AG10803 (cell line): ENCODE data around the gene ELOVL7.
"Not testable (repeated sequence)": the region's sequence is repeated elsewhere in the genome, so short reads cannot be mapped to it uniquely, and the experiment has no call there.

Source experiments
- DNase-seq: peaks from one replicate; pipeline ENCODE4 v3.0.0; 2010; ENCODE audit warnings: low read depth
- H3K4me3 ChIP-seq: 2 replicates; pipeline ENCODE4 v1.5.1; 2011; ENCODE audit warnings: mild to moderate bottlenecking, low read length, control low read depth
- CTCF ChIP-seq: conservative IDR thresholded peaks from 2 replicates; pipeline ENCODE4 v1.5.1; 2011; ENCODE audit warnings: mild to moderate bottlenecking, low read length, control low read depth, inconsistent platforms

Gene ELOVL7

GRCh38 chr5:60763061-60763460, 81.0 kb downstream of the ELOVL7 start:
- TF ChIP-seq CTCF: no peak
- no peak for DNase-seq
- H3K4me3 ChIP-seq: no peak overlapping the region

- TF ChIP-seq CTCF: no peak
- H3K4me3 ChIP-seq: no peak overlapping the region
- DNase-seq: no peak
These were observed 89.6 kb downstream of the ELOVL7 start for GRCh38 chr5:60754495-60754894.

GRCh38 chr5:60744682-60745081, 99.4 kb downstream of the ELOVL7 start:
- DNase-seq: no peak
- no peak overlapping the region for H3K4me3 ChIP-seq
- TF ChIP-seq CTCF: no peak

- no peak for TF ChIP-seq CTCF
These were observed 100.4 kb downstream of the ELOVL7 start for GRCh38 chr5:60743511-60744314.

GRCh38 chr5:60740322-60740721, 103.7 kb downstream of the ELOVL7 start:
- TF ChIP-seq CTCF: no peak
- no peak overlapping the region for H3K4me3 ChIP-seq
- DNase-seq: no peak

More at GRCh38 chr5:60743511-60744314, 100.4 kb downstream of the ELOVL7 start:
- no peak for DNase-seq
- H3K4me3 ChIP-seq: no peak overlapping the region

- no peak for DNase-seq
- no peak for TF ChIP-seq CTCF
These were observed 105.1 kb downstream of the ELOVL7 start for GRCh38 chr5:60738933-60739332.

GRCh38 chr5:60738461-60738860, 105.6 kb downstream of the ELOVL7 start:
- H3K4me3 ChIP-seq: no peak overlapping the region
- no peak for DNase-seq
- TF ChIP-seq CTCF: no peak

More at GRCh38 chr5:60738933-60739332, 105.1 kb downstream of the ELOVL7 start:
- H3K4me3 ChIP-seq: no peak overlapping the region

GRCh38 chr5:60730858-60731257, 113.2 kb downstream of the ELOVL7 start:
- not testable (repeated sequence) for DNase-seq

More at GRCh38 chr5:60730858-60731257, 113.2 kb downstream of the ELOVL7 start:
- not testable (repeated sequence) for H3K4me3 ChIP-seq
